ENCODE data around the gene FERMT2.
A peak's percentile ranks its signal among the peaks of the same experiment; 100 is the strongest.

Gene FERMT2, protein sequence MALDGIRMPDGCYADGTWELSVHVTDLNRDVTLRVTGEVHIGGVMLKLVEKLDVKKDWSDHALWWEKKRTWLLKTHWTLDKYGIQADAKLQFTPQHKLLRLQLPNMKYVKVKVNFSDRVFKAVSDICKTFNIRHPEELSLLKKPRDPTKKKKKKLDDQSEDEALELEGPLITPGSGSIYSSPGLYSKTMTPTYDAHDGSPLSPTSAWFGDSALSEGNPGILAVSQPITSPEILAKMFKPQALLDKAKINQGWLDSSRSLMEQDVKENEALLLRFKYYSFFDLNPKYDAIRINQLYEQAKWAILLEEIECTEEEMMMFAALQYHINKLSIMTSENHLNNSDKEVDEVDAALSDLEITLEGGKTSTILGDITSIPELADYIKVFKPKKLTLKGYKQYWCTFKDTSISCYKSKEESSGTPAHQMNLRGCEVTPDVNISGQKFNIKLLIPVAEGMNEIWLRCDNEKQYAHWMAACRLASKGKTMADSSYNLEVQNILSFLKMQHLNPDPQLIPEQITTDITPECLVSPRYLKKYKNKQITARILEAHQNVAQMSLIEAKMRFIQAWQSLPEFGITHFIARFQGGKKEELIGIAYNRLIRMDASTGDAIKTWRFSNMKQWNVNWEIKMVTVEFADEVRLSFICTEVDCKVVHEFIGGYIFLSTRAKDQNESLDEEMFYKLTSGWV
- total RNA-seq: 5.2 to 20.1 reads per million in 2 experiments

DNA sequence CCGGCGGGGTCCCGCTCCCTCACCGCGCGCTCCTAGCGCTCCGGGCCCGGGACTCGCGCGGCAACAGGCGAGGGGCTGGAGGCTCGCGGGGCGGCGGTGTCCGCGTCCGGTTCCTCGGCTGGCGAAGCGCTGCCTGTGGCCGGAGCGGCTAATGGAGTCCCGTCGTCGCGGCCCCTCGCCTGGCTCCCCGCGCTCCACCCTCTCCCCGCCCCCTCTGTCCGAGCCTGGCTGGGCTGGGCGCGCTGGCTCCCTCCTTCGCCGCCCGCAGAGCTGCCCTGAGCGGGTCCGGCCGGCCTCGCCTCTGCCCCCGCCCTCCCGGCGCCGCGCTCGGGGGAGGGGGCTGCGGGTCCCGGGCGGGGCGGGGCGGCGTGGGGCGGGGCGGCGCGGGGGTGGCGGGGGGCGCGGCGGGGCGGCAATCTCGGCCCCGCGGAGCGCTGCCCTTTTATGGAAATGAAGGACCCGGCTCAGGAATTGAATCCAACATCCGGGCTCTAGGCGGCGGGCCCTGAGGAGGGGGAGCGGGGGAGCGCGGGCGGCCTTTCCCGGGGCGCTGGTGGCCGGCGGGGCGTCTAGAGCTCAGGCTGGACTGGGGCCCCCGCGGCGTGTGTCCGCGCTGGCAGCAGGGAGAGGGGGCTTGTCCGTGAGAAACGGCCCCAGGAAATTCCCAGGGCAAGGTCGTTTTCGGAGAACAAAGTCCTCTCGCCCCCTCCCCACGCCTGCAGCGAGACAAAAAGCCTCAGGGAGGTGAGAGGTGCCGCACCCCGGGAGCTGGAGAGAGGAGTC is at the start of gene FERMT2:
Gene FERMT2, minus strand, starts transcription at position 153 of the 783 bp plus-strand sequence. CDS start 482 bp downstream, outside the sequence.
- DNase-seq (ENCODE audit: low read depth): peak; percentile 1

DNA sequence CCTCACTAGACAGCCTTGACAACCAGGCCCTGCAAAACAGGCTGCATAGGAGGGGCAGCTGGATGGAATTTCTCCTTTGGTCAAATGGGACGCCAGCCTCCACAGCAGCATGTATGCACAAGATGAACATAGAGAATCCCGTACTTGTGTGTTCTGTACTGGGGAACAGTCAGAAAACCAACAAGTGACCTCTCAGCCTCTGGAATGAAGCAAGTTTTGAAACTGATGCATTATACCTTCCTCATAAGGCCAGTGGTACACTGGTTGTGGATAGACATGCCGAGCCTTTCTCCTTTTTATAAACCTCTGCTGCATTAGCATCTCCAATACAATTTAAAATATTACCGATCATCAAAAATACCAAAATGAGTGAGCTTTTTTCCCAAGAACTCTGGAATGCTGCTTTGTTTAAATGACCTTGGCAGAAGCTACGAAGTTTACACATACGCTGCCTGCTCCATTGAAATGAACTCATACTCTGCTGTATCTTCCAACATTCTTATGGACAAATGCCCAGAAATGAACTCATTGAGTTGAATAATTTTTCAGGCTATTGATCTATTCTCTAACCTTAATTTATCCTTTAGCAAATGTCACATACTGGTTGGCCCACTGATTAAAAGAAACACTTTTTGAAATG is 47.6 kb upstream of the FERMT2 start:
- no peak for DNase-seq (ENCODE audit: low read depth)

GRCh38 chr14:52996493-52996892 is 45.6 kb upstream of the FERMT2 start:
- DNase-seq (ENCODE audit: low read depth): no peak

GRCh38 chr14:52995998-52996397 is 45.1 kb upstream of the FERMT2 start:
- DNase-seq (ENCODE audit: low read depth): no peak

DNA sequence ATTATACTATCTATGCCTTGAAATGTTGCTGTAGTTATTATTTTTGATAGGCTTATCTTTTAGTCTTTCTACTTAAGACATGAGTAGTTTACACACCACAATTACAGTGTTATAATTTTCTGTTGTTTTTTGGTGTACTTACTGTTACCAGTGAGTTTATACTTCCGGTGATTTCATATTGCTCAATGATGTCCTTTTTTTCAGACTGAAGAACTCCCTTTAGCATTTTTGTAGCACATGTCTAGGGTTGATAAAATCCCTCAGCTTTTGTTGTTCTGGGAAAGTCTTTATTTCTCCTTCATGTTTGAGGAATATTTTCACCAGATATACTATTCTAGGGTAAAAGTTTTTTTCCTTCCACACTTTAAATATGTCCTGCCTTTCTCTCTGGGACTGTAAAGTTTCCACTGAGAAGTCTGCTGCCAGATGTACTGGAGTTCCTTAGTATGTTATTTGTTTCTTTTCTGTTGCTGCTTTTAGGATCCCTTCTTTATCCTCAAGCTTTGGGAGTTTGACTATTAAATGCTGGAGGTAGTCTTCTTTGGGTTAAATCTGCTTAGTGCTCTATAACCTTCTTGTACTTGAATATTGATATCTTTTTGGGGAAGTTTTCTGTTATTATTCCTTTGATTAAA is 41.5 kb upstream of the FERMT2 start:
- no peak for DNase-seq (ENCODE audit: low read depth)

DNA sequence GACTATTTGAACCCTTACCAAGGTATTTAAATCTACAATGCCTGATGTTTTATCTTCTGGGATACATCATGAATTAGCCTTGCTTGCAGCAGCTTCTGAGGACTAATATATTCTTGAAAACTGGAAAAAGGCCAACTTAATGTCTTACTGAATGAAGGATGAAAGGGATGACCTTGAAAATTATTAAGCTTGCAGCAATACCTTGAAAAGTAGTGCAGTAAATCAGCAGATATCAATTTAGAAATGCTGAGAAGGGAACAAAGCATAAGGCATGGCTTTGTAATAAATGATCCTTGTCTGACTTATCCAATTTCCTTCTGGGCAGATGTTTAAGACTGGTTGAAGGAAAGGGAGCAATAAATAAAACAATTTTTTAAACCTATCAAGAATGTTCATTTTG is 37.3 kb upstream of the FERMT2 start:
- DNase-seq (ENCODE audit: low read depth): no peak

GRCh38 chr14:52987514-52987913 is 36.7 kb upstream of the FERMT2 start:
- DNase-seq (ENCODE audit: low read depth): no peak

DNA sequence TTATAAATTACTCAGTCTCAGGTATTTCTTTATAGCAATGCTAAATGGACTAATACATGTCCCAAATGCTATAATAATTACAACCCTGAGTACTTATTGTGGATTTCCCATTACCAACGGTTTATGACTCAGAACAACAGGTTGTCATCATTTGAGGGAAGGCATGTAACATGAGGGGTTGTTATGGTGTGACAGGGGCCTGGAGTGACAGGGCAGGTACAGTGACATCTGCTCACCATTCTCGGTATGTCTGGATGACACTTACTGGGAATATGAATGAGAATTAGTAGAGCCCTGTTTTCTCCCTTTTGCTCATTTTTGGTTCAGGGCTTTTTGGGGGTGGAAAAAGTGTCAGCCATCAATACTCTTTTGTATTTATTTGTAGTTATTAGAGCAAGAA is 36.2 kb upstream of the FERMT2 start:
- no peak for DNase-seq (ENCODE audit: low read depth)

DNA sequence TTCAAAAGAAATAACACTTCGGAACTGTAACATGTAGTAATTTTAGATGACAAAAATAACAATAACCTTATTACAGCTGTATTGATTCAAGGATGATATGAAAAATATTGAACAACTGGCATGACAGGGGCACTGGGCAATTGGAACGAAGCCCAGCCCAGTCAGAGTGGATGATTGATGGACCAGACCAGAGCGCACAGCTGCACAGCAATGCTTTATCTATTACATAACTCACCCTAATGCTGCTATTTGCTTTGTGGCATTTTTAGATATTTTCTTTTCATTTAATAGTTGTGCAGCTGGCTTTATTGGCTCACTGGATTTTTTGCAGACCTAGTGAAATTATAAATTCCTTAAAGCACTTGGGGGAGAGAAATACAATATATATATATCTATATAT is 26.9 kb upstream of the FERMT2 start:
- no peak for DNase-seq (ENCODE audit: low read depth)

DNA sequence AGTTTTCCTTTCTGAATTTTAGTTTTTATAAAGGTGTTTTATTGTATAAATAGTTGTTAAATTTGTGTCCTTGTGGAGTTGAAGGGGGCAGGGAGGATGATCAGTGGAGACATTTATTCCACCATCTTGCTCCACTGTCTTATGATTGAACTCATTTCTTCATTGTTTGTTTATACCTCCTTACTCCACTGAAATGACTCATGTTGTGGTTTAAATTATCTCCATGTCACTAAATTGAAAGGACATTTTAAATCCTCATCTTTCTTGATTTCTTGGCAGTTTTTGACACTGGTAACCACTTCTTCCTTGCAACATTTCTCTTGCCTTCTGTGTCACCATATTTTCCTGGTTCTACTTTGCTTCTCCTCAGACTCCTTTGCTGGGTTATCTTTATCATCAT is 23.6 kb upstream of the FERMT2 start:
- no peak for DNase-seq (ENCODE audit: low read depth)

DNA sequence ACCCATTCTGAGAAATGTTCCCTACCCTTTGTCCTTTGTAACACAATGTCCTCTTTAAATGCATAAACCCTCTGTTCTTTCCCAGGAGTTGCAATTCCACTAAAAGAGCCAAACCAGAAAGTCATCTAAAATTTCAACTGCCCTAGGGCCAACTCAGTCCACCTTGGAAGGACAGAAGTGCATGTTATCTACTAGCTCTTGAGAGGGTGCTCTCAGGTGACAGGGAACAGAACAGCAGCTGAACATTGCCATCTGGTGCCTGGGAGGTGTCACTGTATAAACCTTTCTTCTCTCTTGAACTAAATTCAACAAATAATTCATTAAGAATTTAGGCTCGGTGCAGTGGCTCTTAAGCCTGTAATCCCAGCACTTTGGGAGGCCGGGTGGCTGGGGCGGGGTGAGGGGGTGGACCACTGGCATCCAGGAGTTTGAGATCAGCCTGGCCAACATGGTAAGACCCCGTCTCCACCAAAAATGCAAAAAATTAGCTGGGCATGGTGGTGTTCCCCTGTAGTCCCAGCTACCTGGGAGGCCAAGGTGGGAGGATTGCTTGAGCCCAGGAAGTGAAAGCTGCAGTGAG is 10.3 kb upstream of the FERMT2 start:
- DNase-seq (ENCODE audit: low read depth): peak; percentile 31

DNA sequence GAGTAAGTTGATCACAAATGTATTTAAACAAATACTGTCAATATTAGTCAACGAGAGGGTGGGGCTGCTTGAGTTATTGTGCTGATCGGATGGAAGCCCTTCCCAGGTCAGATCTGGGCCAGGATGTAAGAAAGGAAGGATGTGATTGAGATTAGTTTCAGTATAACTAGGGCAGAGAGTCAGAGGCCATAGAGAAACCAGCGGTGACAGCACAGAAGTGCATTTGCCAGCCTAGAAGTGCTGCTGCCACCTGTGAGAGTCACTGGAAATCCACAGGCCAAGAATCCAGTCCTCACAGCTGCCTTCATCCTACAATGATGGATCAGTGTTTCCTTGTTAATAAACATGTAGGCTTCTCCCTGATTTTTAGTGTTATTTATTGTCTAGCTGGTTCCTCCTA is 9.8 kb upstream of the FERMT2 start:
- DNase-seq (ENCODE audit: low read depth): no peak

DNA sequence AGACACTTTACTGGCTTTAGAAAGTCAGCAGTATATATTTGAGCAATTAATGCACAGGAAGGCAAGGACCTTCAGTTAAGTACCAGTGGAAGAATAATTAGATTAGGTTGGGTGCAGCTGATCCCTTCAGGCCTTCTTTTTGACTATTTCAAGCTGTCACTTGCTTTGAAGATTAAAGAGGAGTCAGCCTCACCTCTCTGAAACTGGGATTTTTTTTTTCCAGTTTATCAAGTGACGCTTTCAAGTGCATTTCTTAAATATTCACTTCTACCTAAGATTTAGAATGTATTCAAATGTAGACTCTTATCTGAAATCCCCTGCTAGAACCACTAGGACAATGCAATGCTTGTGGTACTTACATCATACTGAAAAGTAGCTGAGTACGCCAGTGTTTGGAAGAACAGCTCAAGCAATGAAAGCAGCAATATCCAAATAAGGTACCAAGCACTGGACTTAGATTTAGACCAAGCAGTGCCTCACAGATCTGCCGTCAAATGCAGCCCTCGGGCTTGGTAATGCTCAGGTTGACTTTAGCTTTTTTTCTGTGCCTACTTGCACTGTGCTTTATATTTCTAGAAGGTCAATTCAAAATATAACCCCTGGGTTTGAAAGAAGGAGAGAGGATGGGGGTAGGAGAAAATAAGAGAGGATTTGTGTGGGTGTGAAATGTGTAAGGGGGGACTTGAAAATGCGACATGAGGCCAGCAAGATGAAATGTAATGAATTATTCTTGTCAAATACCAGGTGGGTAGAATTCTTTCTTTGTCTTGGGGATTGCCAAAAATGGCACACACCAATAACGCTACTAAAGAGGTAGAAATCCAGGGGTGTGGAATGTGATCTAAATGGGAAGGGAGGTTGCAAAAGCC is 3.7 kb upstream of the FERMT2 start:
- DNase-seq (ENCODE audit: low read depth): no peak

DNA sequence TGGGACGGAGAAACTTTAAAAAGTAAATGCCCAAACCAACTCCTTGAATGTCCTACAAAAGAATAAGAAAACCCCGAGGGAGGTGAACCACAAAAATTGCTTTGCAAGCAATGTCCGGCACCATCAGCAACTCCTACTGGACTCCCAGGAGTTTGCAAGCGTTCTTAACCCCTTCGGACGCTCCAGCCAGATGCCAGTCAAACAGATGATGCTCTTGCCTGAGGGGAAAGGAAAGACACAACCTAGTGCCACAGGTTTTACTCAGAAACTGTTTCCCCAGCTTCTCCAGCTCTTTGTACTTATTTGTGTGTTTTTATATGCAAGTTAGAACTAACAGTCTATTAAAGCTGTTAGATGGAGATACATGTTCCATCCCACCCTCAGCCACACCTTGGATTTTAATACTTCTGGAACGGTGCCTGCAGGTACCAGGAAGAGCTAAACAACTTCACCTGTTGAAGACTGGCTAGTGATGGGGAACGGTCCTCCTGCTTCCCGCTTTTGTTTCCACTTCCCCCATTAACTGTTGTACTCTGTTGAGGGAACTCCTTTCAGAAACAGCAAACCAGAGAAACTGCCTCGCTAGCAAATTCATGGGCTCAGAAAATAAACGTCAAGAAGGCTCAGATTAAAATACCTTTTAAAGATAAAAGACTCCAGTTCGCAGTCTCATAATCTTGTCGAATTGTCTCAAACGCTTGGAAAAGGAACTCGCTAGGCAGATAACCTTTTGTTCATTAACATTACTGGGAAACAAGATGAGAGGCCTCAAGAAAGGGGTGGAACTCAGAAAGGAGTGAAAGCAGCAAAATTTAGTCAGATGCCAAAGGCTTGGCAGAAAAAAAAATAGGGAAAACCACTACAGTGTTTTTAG is 1.1 kb upstream of the FERMT2 start:
- DNase-seq (ENCODE audit: low read depth): no peak

GRCh38 chr14:52950410-52950897 is 396 bp downstream of the FERMT2 start:
- DNase-seq (ENCODE audit: low read depth): no peak

DNA sequence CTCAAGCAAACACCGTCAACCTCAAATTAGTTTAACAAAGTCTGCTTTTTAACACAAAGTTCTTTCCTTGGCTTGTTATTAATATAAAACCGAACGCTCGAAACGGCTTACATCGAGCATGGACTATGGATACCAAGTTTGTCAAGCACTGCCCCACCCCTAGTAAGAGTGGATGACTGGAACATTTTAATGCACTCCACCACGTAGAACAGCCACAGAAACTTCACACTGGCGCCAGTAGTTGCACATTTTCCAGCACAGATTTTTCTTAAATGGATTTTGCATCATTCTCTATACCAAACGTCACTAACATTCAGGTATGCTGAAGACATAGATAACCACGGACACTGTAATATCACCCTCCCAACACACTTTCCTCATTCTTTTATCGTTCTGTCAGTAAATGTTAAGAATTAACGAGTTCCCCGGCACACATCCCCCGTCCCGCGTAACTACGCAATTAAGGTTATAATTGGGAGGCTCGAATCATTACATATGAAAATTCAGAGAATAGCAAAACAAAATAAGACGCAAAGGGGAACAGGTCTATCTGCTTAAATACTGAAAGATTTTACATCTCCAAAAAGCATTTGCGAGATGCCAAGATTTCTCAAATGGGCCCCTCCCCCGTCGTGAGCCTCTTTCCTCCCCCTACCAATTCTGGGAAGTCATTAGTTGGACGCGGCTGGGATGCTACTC is 990 bp downstream of the FERMT2 start:
- no peak for DNase-seq (ENCODE audit: low read depth)

DNA sequence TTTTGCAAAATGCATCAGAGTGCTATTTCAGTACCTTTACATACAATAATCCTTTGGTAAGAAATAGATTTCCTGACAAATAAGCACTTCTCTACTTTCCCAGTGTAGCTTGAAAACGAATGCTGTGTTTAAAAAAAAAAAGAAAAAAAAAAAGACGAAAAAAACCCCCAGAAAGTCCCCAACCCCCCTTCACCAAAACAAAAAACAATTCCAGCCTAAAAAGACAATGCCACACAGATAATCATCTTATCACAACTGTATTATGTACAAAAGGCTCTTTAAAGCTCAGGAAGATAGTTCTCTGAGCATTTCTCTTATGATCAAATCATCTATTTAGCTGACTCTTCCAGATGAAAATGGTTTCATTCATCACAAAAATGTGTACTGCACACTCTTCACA is 1.6 kb downstream of the FERMT2 start:
- DNase-seq (ENCODE audit: low read depth): no peak

DNA sequence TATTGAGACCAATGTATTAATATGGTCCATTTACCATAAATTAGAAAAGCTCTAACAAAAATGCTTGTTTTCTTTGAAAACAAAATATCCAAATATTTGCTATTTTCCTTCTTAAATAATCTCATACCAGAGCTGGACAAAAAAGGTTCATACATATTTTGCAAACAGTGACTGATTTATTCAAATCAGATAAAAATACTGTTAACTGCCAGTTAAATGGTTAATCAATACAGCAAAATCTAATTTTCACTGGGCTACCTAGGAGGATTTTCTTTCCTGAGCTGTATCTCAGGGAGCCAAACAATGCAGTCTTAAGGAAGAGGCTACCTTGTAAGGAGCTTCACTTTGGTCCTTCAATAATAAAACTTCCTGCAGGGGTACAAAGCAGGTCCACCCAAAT is 2.0 kb downstream of the FERMT2 start:
- no peak for DNase-seq (ENCODE audit: low read depth)

Measured in T follicular helper cell (primary cell).